ENCODE results near the gene NBAS.
"Not testable (repeated sequence)": the region's sequence is repeated elsewhere in the genome, so short reads cannot be mapped to it uniquely, and the experiment has no call there.

NBAS gene

DNA sequence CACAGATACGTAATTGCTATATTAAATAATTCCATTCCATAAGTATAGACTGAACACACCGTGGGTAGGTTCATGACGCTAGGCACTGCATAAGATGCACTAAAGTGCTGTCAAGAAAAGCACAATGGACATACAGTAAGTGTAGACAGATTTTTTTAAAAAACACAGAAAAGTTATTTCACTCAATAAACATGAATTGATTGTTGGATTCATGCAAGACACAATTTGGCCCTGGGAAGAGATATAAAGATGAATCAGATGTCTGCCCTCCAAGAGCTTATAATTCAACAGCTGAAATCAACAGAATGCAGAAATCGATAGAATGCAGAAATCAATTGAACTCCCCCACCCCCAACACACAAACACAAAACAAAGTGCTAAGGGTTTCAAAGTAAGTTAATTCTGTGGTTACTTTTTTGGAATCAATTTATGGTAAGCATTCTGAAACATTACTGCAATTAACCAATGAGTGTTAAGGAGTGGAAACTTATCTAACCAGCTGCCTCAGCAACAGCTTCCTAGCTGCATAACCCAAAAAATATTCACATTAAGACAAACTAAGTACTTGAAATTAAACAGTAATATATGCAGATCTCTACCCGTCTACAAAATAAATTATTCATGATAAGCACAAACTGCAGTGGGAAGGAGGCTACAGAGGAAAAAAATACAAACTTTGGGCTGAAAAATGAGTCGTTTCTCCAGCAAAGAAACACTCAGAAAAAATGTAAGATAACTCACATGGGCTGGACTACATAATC is 1.6 kb downstream of the NBAS start:
- no peak for DNase-seq (ENCODE audit: low read depth)

GRCh38 chr2:15557887-15558311 is 3.2 kb downstream of the NBAS start:
- no peak for DNase-seq (ENCODE audit: low read depth)

GRCh38 chr2:15556311-15556930 is 4.7 kb downstream of the NBAS start:
- no peak for DNase-seq (ENCODE audit: low read depth)

DNA sequence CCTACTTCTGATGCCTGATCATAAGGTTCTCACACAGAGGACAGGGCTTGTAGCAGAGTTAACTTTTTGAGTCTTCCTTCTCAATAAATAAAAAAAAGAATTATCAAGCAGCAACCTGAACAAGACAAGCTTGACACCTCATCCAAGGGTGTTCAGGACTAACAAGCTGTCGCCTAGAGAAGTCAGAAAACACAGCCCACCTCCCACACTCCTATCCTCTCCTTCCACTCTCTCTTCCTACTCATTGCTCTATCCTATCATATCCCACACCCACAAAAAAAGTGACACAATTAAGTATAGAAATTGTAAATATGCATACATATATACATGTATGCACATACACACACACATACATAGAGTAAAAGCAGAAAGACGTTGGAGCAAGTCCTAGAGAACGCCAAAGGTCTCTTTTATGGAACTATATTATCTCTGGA is 5.4 kb downstream of the NBAS start:
- no peak for DNase-seq (ENCODE audit: low read depth)

DNA sequence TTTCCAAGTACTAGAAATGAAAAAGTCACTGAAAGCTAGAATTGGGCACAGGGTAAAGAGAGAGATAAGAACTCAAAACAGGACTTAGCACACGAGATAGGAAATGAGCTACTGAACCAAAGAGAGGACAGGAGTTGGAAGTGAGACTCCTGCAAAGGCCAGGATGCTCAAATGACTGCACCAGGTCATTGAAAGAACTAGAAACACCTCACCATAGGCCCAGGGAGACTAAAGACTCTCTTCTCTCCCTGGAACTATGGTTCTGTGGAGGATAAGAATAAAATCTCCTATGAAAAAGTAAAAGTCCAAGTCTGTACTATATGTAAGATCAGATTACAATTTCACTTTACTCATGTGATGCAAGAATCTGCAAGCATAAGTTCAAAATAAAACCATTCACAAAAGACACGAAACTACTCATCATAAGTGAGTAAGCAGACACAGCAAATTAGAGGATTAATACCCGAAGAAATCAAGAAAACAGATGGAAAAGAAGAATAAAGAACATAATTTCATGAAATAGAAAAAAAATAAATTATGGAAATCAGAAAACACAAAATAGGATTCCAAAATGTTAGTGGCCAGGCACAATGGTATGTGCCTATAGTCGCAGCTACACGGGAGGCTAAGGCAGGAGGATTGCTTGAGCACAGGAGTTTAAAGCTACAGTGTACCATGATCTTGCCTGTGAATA is 6.5 kb downstream of the NBAS start:
- no peak for DNase-seq (ENCODE audit: low read depth)

- no peak for DNase-seq (ENCODE audit: low read depth)
These were observed 7.2 kb downstream of the NBAS start for GRCh38 chr2:15553951-15554350.

GRCh38 chr2:15553519-15553918 is 7.6 kb downstream of the NBAS start:
- DNase-seq (ENCODE audit: low read depth) = no peak

- DNase-seq (ENCODE audit: low read depth) = no peak
These were observed 12.2 kb downstream of the NBAS start for GRCh38 chr2:15548974-15549373.

- no peak for DNase-seq (ENCODE audit: low read depth)
These were observed 13.8 kb downstream of the NBAS start for GRCh38 chr2:15547115-15547876.

DNA sequence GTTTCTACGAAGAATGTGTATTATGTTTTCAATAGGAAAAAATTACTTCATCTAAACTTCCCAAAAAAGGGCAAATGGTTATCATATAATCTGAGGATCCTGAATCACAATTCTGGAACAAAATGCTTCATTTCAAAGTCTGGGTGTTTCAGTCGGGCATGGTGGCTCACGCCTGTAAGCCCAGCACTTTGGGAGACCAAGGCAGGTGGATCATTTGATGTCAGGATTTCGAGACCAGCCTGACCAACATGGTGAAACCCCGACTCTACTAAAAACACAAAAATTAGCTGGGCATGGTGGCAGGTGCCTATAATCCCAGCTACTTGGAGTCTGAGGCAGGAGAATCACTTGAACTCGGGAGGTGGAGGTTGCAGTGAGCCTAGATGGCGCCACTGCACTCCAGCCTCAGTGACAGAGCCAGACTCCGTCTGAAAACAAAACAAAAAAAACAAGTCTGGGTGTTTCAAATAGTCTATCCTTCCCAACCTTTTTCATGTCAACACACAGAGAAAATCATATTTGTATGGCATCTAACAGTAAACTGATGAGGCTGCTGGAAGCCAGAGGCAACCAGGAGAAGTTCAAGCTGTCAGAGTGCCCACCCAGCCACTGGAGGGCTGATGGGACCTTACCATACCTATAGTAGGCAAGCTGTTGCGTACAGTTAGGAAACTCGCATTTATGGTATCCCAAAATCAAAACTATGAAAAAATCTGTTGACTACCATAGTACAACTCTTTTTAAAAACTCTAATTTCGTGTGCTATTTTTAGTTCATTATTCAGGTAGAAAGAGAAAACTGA is 14.6 kb downstream of the NBAS start:
- DNase-seq (ENCODE audit: low read depth) = no peak

- DNase-seq (ENCODE audit: low read depth) = no peak
These were observed 16.9 kb downstream of the NBAS start for GRCh38 chr2:15544227-15544626.

DNA sequence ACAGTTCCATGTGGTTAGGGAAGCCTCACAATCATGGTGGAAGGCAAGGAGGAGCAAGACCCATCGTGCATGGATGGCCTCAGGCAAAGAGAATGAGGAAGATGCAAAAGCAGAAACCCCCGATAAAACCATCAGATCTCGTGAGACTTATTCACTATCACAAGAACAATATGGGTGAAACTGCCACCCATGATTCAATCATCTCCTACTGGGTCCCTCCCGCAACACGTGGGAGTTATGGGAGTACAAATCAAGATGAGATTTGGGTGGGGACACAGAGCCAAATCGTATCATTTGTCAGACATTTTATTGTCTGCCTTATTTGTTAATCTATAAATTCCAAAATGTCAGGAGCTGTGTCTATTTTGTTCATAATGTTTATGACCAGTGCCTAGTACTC is 17.6 kb downstream of the NBAS start:
- no peak for DNase-seq (ENCODE audit: low read depth)

DNA sequence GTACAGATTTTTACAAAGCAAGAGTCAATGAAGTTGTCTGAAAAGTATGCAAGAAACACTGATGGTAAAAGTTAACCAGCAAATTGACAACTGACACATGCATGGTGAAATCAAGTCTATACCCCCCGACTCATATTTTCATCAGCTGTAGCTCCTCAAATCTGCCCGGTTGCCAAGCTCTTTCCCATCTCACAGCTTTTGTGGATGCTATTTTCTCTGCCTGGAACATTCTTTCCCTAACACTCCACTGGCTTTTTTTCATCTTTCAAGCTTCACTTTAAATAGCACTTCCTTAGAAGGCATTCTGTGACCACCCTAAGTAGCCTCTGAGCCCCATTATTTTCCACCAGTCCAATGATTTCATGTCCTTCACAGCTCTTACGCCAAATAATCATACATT is 18.1 kb downstream of the NBAS start:
- DNase-seq (ENCODE audit: low read depth) = no peak

DNA sequence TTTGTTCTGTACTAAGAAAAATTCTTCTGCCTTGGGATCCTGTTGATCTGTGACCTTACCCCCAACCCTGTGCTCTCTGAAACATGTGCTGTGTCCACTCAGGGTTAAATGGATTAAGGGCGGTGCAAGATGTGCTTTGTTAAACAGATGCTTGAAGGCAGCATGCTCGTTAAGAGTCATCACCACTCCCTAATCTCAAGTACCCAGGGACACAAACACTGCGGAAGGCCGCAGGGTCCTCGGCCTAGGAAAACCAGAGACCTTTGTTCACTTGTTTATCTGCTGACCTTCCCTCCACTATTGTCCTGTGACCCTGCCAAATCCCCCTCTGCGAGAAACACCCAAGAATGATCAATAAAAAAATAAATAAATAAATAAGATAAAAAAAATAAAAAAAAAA is 18.9 kb downstream of the NBAS start:
- DNase-seq (ENCODE audit: low read depth) = not testable (repeated sequence)

DNA sequence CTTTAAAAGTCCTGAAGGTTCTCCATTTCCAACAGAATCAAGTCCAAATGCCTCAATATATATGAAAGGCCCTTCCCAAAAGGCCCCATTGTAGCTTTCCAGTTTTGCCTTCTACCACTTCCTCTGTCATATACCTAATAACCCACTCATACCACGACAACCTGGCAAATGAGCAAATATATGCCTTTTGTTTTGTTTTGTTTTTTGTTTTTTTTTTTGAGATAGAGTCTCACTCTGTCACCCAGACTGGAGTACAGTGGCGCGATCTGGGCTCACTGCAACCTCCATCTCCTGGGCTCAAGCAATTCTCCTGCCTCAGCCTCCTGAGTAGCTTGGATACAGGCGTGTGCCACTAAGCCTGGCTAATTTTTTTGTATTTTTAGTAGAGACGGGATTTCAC is 20.6 kb downstream of the NBAS start:
- DNase-seq (ENCODE audit: low read depth) = not testable (repeated sequence)

GRCh38 chr2:15539999-15540398 is 21.1 kb downstream of the NBAS start:
- no peak for DNase-seq (ENCODE audit: low read depth)

DNA sequence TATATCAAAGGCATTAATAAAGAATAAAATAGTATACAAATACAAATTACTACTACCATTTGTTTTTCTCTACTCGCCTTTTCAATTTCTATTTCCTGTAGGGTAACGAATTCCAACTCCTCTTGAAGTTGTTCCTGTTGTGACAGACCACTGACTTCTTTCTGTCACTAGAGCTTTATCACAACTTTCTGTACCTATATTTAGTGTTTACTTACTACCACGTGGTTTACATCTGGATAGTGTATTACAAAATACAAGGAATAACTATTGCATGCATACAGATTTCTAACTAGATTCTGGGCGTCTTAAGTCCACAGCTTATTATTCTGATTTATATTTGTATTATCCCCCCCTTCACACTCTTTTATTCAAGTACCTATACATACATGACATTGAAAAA is 22.3 kb downstream of the NBAS start:
- DNase-seq (ENCODE audit: low read depth) = no peak

GRCh38 chr2:15533860-15534480 is 27.2 kb downstream of the NBAS start:
- DNase-seq (ENCODE audit: low read depth) = no peak

- no peak for DNase-seq (ENCODE audit: low read depth)
These were observed 28.1 kb downstream of the NBAS start for GRCh38 chr2:15532996-15533395.

- DNase-seq (ENCODE audit: low read depth) = no peak
These were observed 29.9 kb downstream of the NBAS start for GRCh38 chr2:15531095-15531854.
